ENCODE measurements around the gene AUTS2. TPM values are rescaled to one million over a fixed set of nuclear protein-coding genes. Genes with fewer than 3 reads are reported as not detected.

Gene AUTS2
- total RNA-seq, 4 donors from 2014 or later, result 29.8 to 114 (median 59.4) TPM

GRCh38 chr7:69961436-69961835, 363.2 kb downstream of the AUTS2 start:
- no peak overlapping the region for H3K27ac ChIP-seq
- H3K9me3 ChIP-seq, result no peaks in the 10 kb centered on the region
- intact Hi-C loops (cut with DNase I; ENCODE audit: low total_unique reads) (no loop called here), in situ Hi-C loops (cut with MboI; ENCODE audit: low pct_ligation_motif_present in 1 of 4, low pct_unique_long_range_greater_than_20kb in 1 of 4, low sequenced_read_pairs in 3 of 4) (no loop called here)
- no peak for DNase-seq
- H3K4me1 ChIP-seq, result peaks cover 0 to 16% (median 7%) of the 10 kb centered on the region in 4 donors
- no peaks in the 10 kb centered on the region for H3K27me3 ChIP-seq
- H3K4me3 ChIP-seq, result no peak overlapping the region
- no peak for TF ChIP-seq POLR2A (IDR thresholded peaks at IDR 0.05)
- TF ChIP-seq CTCF (IDR thresholded peaks at IDR 0.05), result no peak
- TF ChIP-seq EP300 (IDR thresholded peaks at IDR 0.05; ENCODE audit: low read depth), result no peak
- TF ChIP-seq POLR2AphosphoS5 (IDR thresholded peaks at IDR 0.05), result no peak
- no peaks in the 10 kb centered on the region for H3K36me3 ChIP-seq

- Histone ChIP-seq H3K9me3 (no peaks in the 10 kb centered on the region), H3K4me1 (peaks cover 0 to 19% (median 7%) of the 10 kb centered on the region in 4 donors), H3K4me3 (no peak overlapping the region), H3K27me3 (no peaks in the 10 kb centered on the region), H3K36me3 (no peaks in the 10 kb centered on the region), H3K27ac (no peak overlapping the region)
- DNase-seq, result no peak
- WGBS, 2 donors (ENCODE audit: low coverage in 1 of 2), result 17 to 20% methylated on average over 4 to 6 of the region's 6 CpGs
- intact Hi-C loops (cut with DNase I; ENCODE audit: low total_unique reads), result no loop called here
- in situ Hi-C loops (cut with MboI; ENCODE audit: low pct_ligation_motif_present in 1 of 4, low pct_unique_long_range_greater_than_20kb in 1 of 4, low sequenced_read_pairs in 3 of 4), result no loop called here
- TF ChIP-seq EP300 (IDR thresholded peaks at IDR 0.05; ENCODE audit: low read depth), result no peak
- TF ChIP-seq POLR2A (IDR thresholded peaks at IDR 0.05), result no peak
- TF ChIP-seq CTCF (IDR thresholded peaks at IDR 0.05), result no peak
- no peak for TF ChIP-seq POLR2AphosphoS5 (IDR thresholded peaks at IDR 0.05)
Observed at GRCh38 chr7:69962186-69963065, 364.2 kb downstream of the AUTS2 start.

GRCh38 chr7:69963393-69963792, 365.1 kb downstream of the AUTS2 start:
- TF ChIP-seq POLR2AphosphoS5 (IDR thresholded peaks at IDR 0.05) (no peak), POLR2A (IDR thresholded peaks at IDR 0.05) (no peak), CTCF (IDR thresholded peaks at IDR 0.05) (no peak), EP300 (IDR thresholded peaks at IDR 0.05; ENCODE audit: low read depth) (no peak)
- H3K27ac ChIP-seq, result no peak overlapping the region
- no peaks in the 10 kb centered on the region for H3K36me3 ChIP-seq
- H3K27me3 ChIP-seq, result no peaks in the 10 kb centered on the region
- peaks cover 0 to 23% (median 7%) of the 10 kb centered on the region in 4 donors for H3K4me1 ChIP-seq
- intact Hi-C loops (cut with DNase I; ENCODE audit: low total_unique reads), result no loop called here
- in situ Hi-C loops (cut with MboI; ENCODE audit: low pct_ligation_motif_present in 1 of 4, low pct_unique_long_range_greater_than_20kb in 1 of 4, low sequenced_read_pairs in 3 of 4), result no loop called here
- H3K4me3 ChIP-seq, result no peak overlapping the region
- DNase-seq, result no peak
- H3K9me3 ChIP-seq, result no peaks in the 10 kb centered on the region
- WGBS, 2 donors (ENCODE audit: low coverage in 1 of 2), result 60 to 63% methylated on average over 2 of the region's 2 CpGs

- no peak for DNase-seq
- TF ChIP-seq POLR2A (IDR thresholded peaks at IDR 0.05), result no peak
- no peak for TF ChIP-seq POLR2AphosphoS5 (IDR thresholded peaks at IDR 0.05)
- TF ChIP-seq EP300 (IDR thresholded peaks at IDR 0.05; ENCODE audit: low read depth), result no peak
- TF ChIP-seq CTCF (IDR thresholded peaks at IDR 0.05), result no peak
- Histone ChIP-seq H3K4me3 (no peak overlapping the region), H3K27ac (no peak overlapping the region), H3K4me1 (peaks cover 0 to 21% (median 7%) of the 10 kb centered on the region in 4 donors), H3K9me3 (no peaks in the 10 kb centered on the region), H3K36me3 (no peaks in the 10 kb centered on the region), H3K27me3 (no peaks in the 10 kb centered on the region)
- WGBS, 2 donors (ENCODE audit: low coverage in 1 of 2), result 56 to 82% methylated on average over 5 to 8 of the region's 8 CpGs
- intact Hi-C loops (cut with DNase I; ENCODE audit: low total_unique reads) (no loop called here), in situ Hi-C loops (cut with MboI; ENCODE audit: low pct_ligation_motif_present in 1 of 4, low pct_unique_long_range_greater_than_20kb in 1 of 4, low sequenced_read_pairs in 3 of 4) (no loop called here)
Observed at GRCh38 chr7:69966766-69967591, 368.7 kb downstream of the AUTS2 start.
